A673 (cell line): ENCODE results near the gene MRRF. TPM values are rescaled to one million over a fixed set of nuclear protein-coding genes. Genes with fewer than 3 reads are reported as not detected.
"Not testable (repeated sequence)": the region's sequence is repeated elsewhere in the genome, so short reads cannot be mapped to it uniquely, and the experiment has no call there.

Experiments used
- BruUV-seq: library from RNA; stranded (reverse); fragments of 400-500 nt; replicated peaks from 2 replicates; lab custom pipeline; 2021; lab: Mats Ljungman, UMichigan
- CTCF ChIA-PET: fragments of 300-600 bp; sonication (Branson Sonifier 250); formaldehyde crosslinking; loops from one replicate; lab custom pipeline; 2022; ENCODE audit warnings: antibody characterized with exemption; lab: Charles Lee
- POLR2A ChIA-PET: fragments of 300-600 bp; sonication (Branson Sonifier 250); formaldehyde crosslinking; loops from one replicate; lab custom pipeline; 2022; ENCODE audit warnings: antibody characterized with exemption; ENCODE audit not compliant: low non-redundant PET; lab: Charles Lee
- DNase-seq: peaks from one replicate; pipeline ENCODE4 v3.0.0-alpha.2; 2015; ENCODE audit warnings: low spot score
- H3K27ac ChIP-seq: fragments of 200-600 bp; sonication (generic); 2 replicates; pipeline ENCODE4 v1.5.1; 2016; ENCODE audit warnings: mixed run types, low read depth, mild to moderate bottlenecking, mixed read lengths, antibody characterized with exemption, low read length; ENCODE audit not compliant: poor library complexity, severe bottlenecking
- H3K27me3 ChIP-seq: fragments of 200-600 bp; sonication (generic); replicated peaks from 2 replicates; pipeline ENCODE4 v1.6.1; 2017; ENCODE audit warnings: mixed run types, low read depth, mild to moderate bottlenecking, mixed read lengths, antibody characterized with exemption, low read length; ENCODE audit not compliant: insufficient read depth, poor library complexity
- H3K36me3 ChIP-seq: fragments of 200-600 bp; sonication (generic); 2 replicates; pipeline ENCODE4 v1.6.1; 2016; ENCODE audit warnings: mixed run types, mild to moderate bottlenecking, mixed read lengths, antibody characterized with exemption, low read length; ENCODE audit not compliant: insufficient read depth, poor library complexity, severe bottlenecking
- H3K4me1 ChIP-seq: fragments of 200-600 bp; sonication (generic); 2 replicates; pipeline ENCODE4 v1.6.1; 2017; ENCODE audit warnings: mixed run types, mild to moderate bottlenecking, mixed read lengths, antibody characterized with exemption, low read length; ENCODE audit not compliant: insufficient read depth, poor library complexity, severe bottlenecking
- H3K4me3 ChIP-seq: fragments of 200-600 bp; sonication (generic); 2 replicates; pipeline ENCODE4 v1.5.1; 2016; ENCODE audit warnings: low read depth, mixed run types, mild to moderate bottlenecking, mixed read lengths, low read length; ENCODE audit not compliant: poor library complexity, severe bottlenecking
- H3K9me3 ChIP-seq: fragments of 200-600 bp; sonication (generic); 2 replicates; pipeline ENCODE4 v1.6.1; 2016; ENCODE audit warnings: mixed run types, low read depth, mild to moderate bottlenecking, mixed read lengths, antibody characterized with exemption, low read length; ENCODE audit not compliant: poor library complexity, severe bottlenecking
- EZH2 ChIP-seq: fragments of 200-600 bp; sonication (generic); IDR thresholded peaks from 2 replicates; pipeline ENCODE4 v1.6.1; 2017; ENCODE audit warnings: borderline replicate concordance, low read depth, mild to moderate bottlenecking, mixed read lengths, antibody characterized with exemption, low read length; ENCODE audit not compliant: poor library complexity, severe bottlenecking
- intact Hi-C: fragments of 100-400 bp; cut with micrococcal nuclease; formaldehyde crosslinking; loops from one replicate; pipeline ENCODE4 v1.10.0; 2022; ENCODE audit not compliant: unreplicated experiment
- total RNA-seq: library from RNA; stranded (reverse); gene quantifications from 2 replicates; pipeline ENCODE4 v1.2.3, GENCODE V29; 2021
- TF ChIP-seq, protein P1 (sequence below): fragments of 300-800, 200-600 bp; sonication (generic); conservative IDR thresholded peaks from 2 replicates; pipeline ENCODE4 v1.5.1; 2017; ENCODE audit warnings: low read depth, mild to moderate bottlenecking, antibody characterized with exemption, low read length, moderate library complexity, mixed read lengths

The MRRF gene
- total RNA-seq, 1 experiment from 2014 or later, result 44.9 TPM

DNA sequence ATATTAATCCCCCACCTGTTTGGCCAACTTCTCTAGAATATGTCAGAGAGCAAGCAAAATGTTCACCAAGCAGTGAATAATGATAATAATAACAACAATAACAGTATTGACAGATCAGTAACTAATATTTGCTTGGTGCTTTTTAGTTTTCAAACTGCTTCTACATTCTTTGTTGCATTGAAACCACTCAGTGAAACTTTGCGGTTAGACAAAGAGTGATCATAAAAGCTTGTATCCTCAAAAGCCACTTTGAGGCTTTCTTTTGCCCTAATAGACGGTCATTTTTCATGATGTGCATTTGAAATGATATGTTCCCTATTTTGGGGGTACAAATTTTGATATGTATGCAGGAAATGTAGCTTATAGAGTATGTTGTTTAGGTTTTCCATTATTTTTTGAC lies 62.5 kb downstream of the MRRF start:
- Histone ChIP-seq H3K27me3 (no peaks in the 10 kb centered on the region), H3K9me3 (no peaks in the 10 kb centered on the region), H3K4me3 (no peak overlapping the region), H3K36me3 (peaks cover 17% of the 10 kb centered on the region), H3K4me1 (no peaks in the 10 kb centered on the region), H3K27ac (no peak overlapping the region)
- POLR2A ChIA-PET, result interaction anchor here (0.7 kb wide), 1 partner anchor 140 kb away, joined by 3 read pairs; no protein-coding TSS in a partner anchor
- TF ChIP-seq, protein P1, sequence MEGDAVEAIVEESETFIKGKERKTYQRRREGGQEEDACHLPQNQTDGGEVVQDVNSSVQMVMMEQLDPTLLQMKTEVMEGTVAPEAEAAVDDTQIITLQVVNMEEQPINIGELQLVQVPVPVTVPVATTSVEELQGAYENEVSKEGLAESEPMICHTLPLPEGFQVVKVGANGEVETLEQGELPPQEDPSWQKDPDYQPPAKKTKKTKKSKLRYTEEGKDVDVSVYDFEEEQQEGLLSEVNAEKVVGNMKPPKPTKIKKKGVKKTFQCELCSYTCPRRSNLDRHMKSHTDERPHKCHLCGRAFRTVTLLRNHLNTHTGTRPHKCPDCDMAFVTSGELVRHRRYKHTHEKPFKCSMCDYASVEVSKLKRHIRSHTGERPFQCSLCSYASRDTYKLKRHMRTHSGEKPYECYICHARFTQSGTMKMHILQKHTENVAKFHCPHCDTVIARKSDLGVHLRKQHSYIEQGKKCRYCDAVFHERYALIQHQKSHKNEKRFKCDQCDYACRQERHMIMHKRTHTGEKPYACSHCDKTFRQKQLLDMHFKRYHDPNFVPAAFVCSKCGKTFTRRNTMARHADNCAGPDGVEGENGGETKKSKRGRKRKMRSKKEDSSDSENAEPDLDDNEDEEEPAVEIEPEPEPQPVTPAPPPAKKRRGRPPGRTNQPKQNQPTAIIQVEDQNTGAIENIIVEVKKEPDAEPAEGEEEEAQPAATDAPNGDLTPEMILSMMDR, result no peak
- TF ChIP-seq EZH2, result no peak
- BruUV-seq, result no TSS peak
- DNase-seq, result no peak
- intact Hi-C loops, result no loop called here
- CTCF ChIA-PET, result no interaction called here

- POLR2A ChIA-PET, result no interaction called here
- TF ChIP-seq EZH2, result no peak
- TF ChIP-seq, protein P1, result no peak
- no peaks in the 10 kb centered on the region for H3K36me3 ChIP-seq
- CTCF ChIA-PET, result no interaction called here
- no peaks in the 10 kb centered on the region for H3K9me3 ChIP-seq
- H3K27me3 ChIP-seq, result no peaks in the 10 kb centered on the region
- no TSS peak for BruUV-seq
- no peak for DNase-seq
- no peak overlapping the region for H3K27ac ChIP-seq
- no peaks in the 10 kb centered on the region for H3K4me1 ChIP-seq
- H3K4me3 ChIP-seq, result no peak overlapping the region
- intact Hi-C loops, result no loop called here
Measured at GRCh38 chr9:122329597-122329996, 64.9 kb downstream of the MRRF start.

GRCh38 chr9:122330466-122330865 lies 65.8 kb downstream of the MRRF start:
- BruUV-seq, intact Hi-C loops, H3K36me3 ChIP-seq, CTCF ChIA-PET, H3K27me3 ChIP-seq, H3K9me3 ChIP-seq, H3K27ac ChIP-seq, H3K4me1 ChIP-seq, H3K4me3 ChIP-seq, DNase-seq, POLR2A ChIA-PET: not testable (repeated sequence)

- BruUV-seq, result no TSS peak
- CTCF ChIA-PET, result no interaction called here
Measured at GRCh38 chr9:122331523-122331927, 66.8 kb downstream of the MRRF start.

More at GRCh38 chr9:122331523-122331927, 66.8 kb downstream of the MRRF start:
- DNase-seq, result no peak
- POLR2A ChIA-PET, result no interaction called here
- Histone ChIP-seq H3K27me3 (no peaks in the 10 kb centered on the region), H3K4me1 (no peaks in the 10 kb centered on the region), H3K36me3 (no peaks in the 10 kb centered on the region), H3K4me3 (no peak overlapping the region), H3K27ac (no peak overlapping the region), H3K9me3 (no peaks in the 10 kb centered on the region)
- TF ChIP-seq, protein P1, result no peak
- TF ChIP-seq EZH2, result no peak
- intact Hi-C loops, result no loop called here
